GM23248 (cell line): ENCODE data around the gene MYMX.

Source experiments
- EZH2 ChIP-seq: fragments of 200-600 bp; sonication (generic); IDR thresholded peaks from 2 replicates; pipeline ENCODE4 v1.6.1; 2018; ENCODE audit warnings: antibody characterized with exemption, mild to moderate bottlenecking; ENCODE audit not compliant: insufficient read depth, poor library complexity, severe bottlenecking
- EZH2phosphoT487 ChIP-seq: fragments of 200-600 bp; sonication (generic); IDR thresholded peaks from 2 replicates; pipeline ENCODE4 v1.6.1; 2018; ENCODE audit warnings: antibody characterized with exemption, moderate library complexity, mild to moderate bottlenecking, low read depth; ENCODE audit not compliant: insufficient read depth

DNA sequence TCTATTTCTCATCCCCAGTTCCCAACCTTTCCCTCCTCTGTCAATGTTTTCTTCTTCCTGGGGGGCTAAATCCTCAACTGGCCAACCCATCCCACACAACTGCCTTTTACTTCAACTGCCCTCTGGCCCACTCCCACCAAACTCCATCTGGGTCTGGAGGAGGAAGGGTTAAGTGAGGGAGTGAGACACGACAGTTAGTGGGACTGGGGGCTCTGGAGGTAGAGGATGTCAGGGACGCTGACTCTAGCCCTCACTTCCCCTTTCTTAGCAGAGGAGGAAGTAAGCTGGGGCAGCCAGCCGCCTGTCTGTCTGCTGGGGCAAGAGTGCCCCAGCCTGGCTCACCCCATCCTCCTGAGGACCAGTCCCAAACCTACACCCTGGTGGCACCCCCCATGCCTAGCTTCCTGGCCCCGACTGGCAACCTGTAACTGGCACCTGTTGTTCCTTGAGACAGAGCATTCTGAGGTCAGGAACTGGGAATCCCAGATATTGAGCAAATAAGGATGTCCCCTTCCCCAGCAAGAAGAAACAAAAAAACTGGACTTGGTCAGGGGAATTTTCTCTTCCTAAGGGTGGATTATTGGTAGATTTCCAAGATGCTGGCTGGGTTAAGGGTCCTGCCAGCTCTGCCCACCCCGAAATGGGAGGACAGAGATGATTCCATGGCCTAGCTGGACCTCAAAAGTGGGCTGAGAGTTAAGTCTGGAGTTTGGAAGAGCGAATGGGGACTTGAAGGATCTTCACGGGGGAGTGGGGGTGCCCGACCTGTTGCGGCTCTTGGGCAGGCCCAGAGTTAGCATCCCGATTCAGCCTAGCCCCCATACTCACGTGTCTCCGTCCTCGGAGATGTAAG, 47.7 kb downstream of the MYMX start:
- TF ChIP-seq EZH2phosphoT487 (no peak), EZH2 (no peak)
